OCI-LY1 (cell line): Measurements from ENCODE around the gene NUBPL.

ENCODE experiments used
- H2AFZ ChIP-seq: fragments of 200-600 bp; sonication (generic), shearing (Covaris generic); 2 replicates; pipeline ENCODE4 v1.6.0; 2014; ENCODE audit warnings: antibody characterized with exemption, mild to moderate bottlenecking, low read length
- H3F3A ChIP-seq: fragments of 200-600 bp; sonication (generic), shearing (Covaris generic); 2 replicates; pipeline ENCODE4 v1.6.0; 2014; ENCODE audit warnings: mild to moderate bottlenecking, antibody characterized with exemption, low read length, moderate library complexity; ENCODE audit not compliant: insufficient read depth
- H3K27ac ChIP-seq: fragments of 200-600 bp; sonication (generic); 2 replicates; pipeline ENCODE4 v1.5.1; 2014; ENCODE audit warnings: low read length, mixed run types, mild to moderate bottlenecking, low read depth; ENCODE audit not compliant: poor library complexity, severe bottlenecking
- H3K27me3 ChIP-seq: fragments of 200-600 bp; sonication (generic); 2 replicates; pipeline ENCODE4 v1.6.0; 2014; ENCODE audit warnings: antibody characterized with exemption, mild to moderate bottlenecking, low read length, moderate library complexity; ENCODE audit not compliant: insufficient read depth
- H3K36me3 ChIP-seq: fragments of 200-600 bp; sonication (generic); 2 replicates; pipeline ENCODE4 v1.6.1; 2014; ENCODE audit warnings: mild to moderate bottlenecking, antibody characterized with exemption, low read length, moderate library complexity, mixed read lengths; ENCODE audit not compliant: insufficient read depth
- H3K4me1 ChIP-seq: fragments of 200-600 bp; sonication (generic); 2 replicates; pipeline ENCODE4 v1.5.1; 2014; ENCODE audit warnings: mild to moderate bottlenecking, low read length, moderate library complexity; ENCODE audit not compliant: insufficient read depth, severe bottlenecking
- H3K4me2 ChIP-seq: fragments of 200-600 bp; sonication (generic), shearing (Covaris generic); 2 replicates; pipeline ENCODE4 v1.6.1; 2014; ENCODE audit warnings: low read length
- H3K4me3 ChIP-seq: fragments of 200-600 bp; sonication (generic); 2 replicates; pipeline ENCODE4 v1.5.1; 2014; ENCODE audit warnings: low read length, low read depth, mild to moderate bottlenecking, mixed read lengths; ENCODE audit not compliant: poor library complexity, severe bottlenecking
- H3K79me2 ChIP-seq: fragments of 200-600 bp; shearing (Covaris generic); 2 replicates; pipeline ENCODE4 v1.6.1; 2016; ENCODE audit warnings: mixed run types, low read length, mixed read lengths; ENCODE audit not compliant: insufficient read depth
- H3K9ac ChIP-seq: fragments of 200-600 bp; sonication (generic), shearing (Covaris generic); 2 replicates; pipeline ENCODE4 v1.6.1; 2014; ENCODE audit warnings: mild to moderate bottlenecking, low read length, mixed read lengths
- H3K9me2 ChIP-seq: fragments of 200-600 bp; sonication (generic), shearing (Covaris generic); 2 replicates; pipeline ENCODE4 v1.6.1; 2014; ENCODE audit warnings: low read depth, mild to moderate bottlenecking, low read length, mixed read lengths
- H3K9me3 ChIP-seq: fragments of 200-600 bp; shearing (Covaris generic); 2 replicates; pipeline ENCODE4 v1.6.1; 2014; ENCODE audit warnings: low read length, mixed read lengths
- H4K20me1 ChIP-seq: fragments of 200-600 bp; sonication (generic), shearing (Covaris generic); 2 replicates; pipeline ENCODE4 v1.6.0; 2016; ENCODE audit warnings: mild to moderate bottlenecking, low read length; ENCODE audit not compliant: insufficient read depth
- CTCF ChIP-seq: fragments of 200-600 bp; sonication (generic), shearing (Covaris generic); IDR thresholded peaks from 2 replicates; pipeline ENCODE4 v1.5.1; 2017; ENCODE audit warnings: mild to moderate bottlenecking, antibody characterized with exemption, low read length, moderate library complexity, mixed read lengths
- EZH2 ChIP-seq: fragments of 200-600 bp; sonication (generic), shearing (Covaris generic); IDR thresholded peaks from 2 replicates; pipeline ENCODE4 v1.8.0; 2017; ENCODE audit warnings: borderline replicate concordance, mixed run types, mild to moderate bottlenecking, antibody characterized with exemption, low read length, moderate library complexity, mixed read lengths

NUBPL gene

GRCh38 chr14:31592122-31592521 lies 30.9 kb downstream of the NUBPL start:
- Histone ChIP-seq H3K4me2 (no peak overlapping the region), H3K36me3 (no peaks in the 10 kb centered on the region), H4K20me1 (no peaks in the 10 kb centered on the region), H3K9ac (no peak overlapping the region), H2AFZ (no peak overlapping the region), H3K4me1 (peaks cover 9% of the 10 kb centered on the region), H3K27ac (no peak overlapping the region), H3K9me2 (no peaks in the 10 kb centered on the region), H3K79me2 (no peaks in the 10 kb centered on the region), H3F3A (no peaks in the 10 kb centered on the region), H3K27me3 (no peaks in the 10 kb centered on the region), H3K9me3 (no peaks in the 10 kb centered on the region), H3K4me3 (no peak overlapping the region)
- TF ChIP-seq CTCF (no peak), EZH2 (no peak)

GRCh38 chr14:31592631-31593030 lies 31.4 kb downstream of the NUBPL start:
- H2AFZ ChIP-seq = no peak overlapping the region
- TF ChIP-seq CTCF = no peak
- no peak for TF ChIP-seq EZH2
- no peak overlapping the region for H3K27ac ChIP-seq
- H3K4me3 ChIP-seq = no peak overlapping the region
- H4K20me1 ChIP-seq = no peaks in the 10 kb centered on the region
- H3K79me2 ChIP-seq = no peaks in the 10 kb centered on the region
- H3K9me2 ChIP-seq = no peaks in the 10 kb centered on the region
- no peaks in the 10 kb centered on the region for H3F3A ChIP-seq
- no peaks in the 10 kb centered on the region for H3K36me3 ChIP-seq
- no peaks in the 10 kb centered on the region for H3K27me3 ChIP-seq
- no peak overlapping the region for H3K4me2 ChIP-seq
- peaks cover 9% of the 10 kb centered on the region for H3K4me1 ChIP-seq
- no peak overlapping the region for H3K9ac ChIP-seq
- no peaks in the 10 kb centered on the region for H3K9me3 ChIP-seq

GRCh38 chr14:31596342-31597095 lies 35.3 kb downstream of the NUBPL start:
- H3K79me2 ChIP-seq = no peaks in the 10 kb centered on the region
- peaks cover 9% of the 10 kb centered on the region for H3K4me1 ChIP-seq
- no peaks in the 10 kb centered on the region for H3K9me3 ChIP-seq
- no peak overlapping the region for H3K4me3 ChIP-seq
- no peaks in the 10 kb centered on the region; the same call in 1 of the 2 replicates for H3K9me2 ChIP-seq
- H4K20me1 ChIP-seq = no peaks in the 10 kb centered on the region
- no peak overlapping the region for H3K9ac ChIP-seq
- no peak overlapping the region for H3K4me2 ChIP-seq
- TF ChIP-seq CTCF (no peak), EZH2 (no peak)
- peaks cover 6% of the 10 kb centered on the region for H3K36me3 ChIP-seq
- H3F3A ChIP-seq = no peaks in the 10 kb centered on the region
- no peak overlapping the region for H2AFZ ChIP-seq
- no peaks in the 10 kb centered on the region for H3K27me3 ChIP-seq
- no peak overlapping the region for H3K27ac ChIP-seq
